ENCODE results near the gene DYNC1H1. TPM values are rescaled to one million over a fixed set of nuclear protein-coding genes. Genes with fewer than 3 reads are reported as not detected.
A peak's percentile ranks its signal among the peaks of the same experiment; 100 is the strongest.
"Not testable (repeated sequence)": the region's sequence is repeated elsewhere in the genome, so short reads cannot be mapped to it uniquely, and the experiment has no call there.

The DYNC1H1 gene
- total RNA-seq, 1 experiment from 2014 or later: 279 TPM

DNA sequence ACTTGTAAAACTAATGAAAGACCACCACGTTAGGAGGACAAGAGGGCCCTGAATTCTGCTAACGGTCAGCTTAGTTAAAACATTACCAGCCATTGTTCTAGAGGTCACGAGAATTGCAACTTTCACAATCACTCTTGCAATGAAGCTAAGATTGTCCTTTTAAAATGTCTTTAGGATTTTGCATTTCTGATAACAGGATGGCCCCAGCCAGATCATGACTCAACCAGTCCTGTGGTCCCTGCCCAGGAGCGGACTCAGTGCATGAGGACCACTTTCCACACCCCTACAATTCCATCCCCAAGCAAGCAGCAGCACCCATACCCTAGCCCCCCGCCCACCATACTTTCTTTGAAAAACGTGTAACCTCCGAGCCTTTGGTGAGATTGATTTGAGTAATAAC lies 93.8 kb downstream of the DYNC1H1 start:
- H3K4me3 ChIP-seq: no peak overlapping the region
- peaks cover 9% of the 10 kb centered on the region for H3K4me1 ChIP-seq
- peaks cover 5% of the 10 kb centered on the region for H3K36me3 ChIP-seq
- H3K27me3 ChIP-seq: no peaks in the 10 kb centered on the region
- no peaks in the 10 kb centered on the region for H3K9me3 ChIP-seq (replicated peaks)
- H3K27ac ChIP-seq: no peak overlapping the region
- no peak for DNase-seq

DNA sequence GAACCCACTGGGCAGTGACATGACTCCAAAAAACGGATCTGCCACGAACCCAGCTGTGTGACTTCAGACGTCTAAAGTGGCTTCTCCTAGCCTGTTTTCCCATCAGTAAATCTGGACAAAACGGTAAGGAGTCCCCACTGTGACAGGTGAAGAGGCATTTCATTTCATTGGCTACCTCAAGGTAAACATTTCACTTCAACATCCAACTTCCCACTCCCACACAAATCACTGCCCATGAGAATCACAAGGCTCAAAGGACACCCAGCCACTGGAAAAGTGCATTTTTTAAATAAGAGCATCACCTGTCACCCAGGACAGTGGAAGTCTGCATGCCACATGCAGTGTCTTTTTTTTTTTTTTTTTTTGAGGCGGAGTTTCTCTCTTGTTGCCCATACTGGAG lies 94.6 kb downstream of the DYNC1H1 start:
- Histone ChIP-seq H3K27me3 (no peaks in the 10 kb centered on the region), H3K9me3 (replicated peaks) (no peaks in the 10 kb centered on the region), H3K4me3 (no peak overlapping the region), H3K27ac (no peak overlapping the region), H3K36me3 (peaks cover 3% of the 10 kb centered on the region), H3K4me1 (peaks cover 15% of the 10 kb centered on the region)
- no peak for DNase-seq

DNA sequence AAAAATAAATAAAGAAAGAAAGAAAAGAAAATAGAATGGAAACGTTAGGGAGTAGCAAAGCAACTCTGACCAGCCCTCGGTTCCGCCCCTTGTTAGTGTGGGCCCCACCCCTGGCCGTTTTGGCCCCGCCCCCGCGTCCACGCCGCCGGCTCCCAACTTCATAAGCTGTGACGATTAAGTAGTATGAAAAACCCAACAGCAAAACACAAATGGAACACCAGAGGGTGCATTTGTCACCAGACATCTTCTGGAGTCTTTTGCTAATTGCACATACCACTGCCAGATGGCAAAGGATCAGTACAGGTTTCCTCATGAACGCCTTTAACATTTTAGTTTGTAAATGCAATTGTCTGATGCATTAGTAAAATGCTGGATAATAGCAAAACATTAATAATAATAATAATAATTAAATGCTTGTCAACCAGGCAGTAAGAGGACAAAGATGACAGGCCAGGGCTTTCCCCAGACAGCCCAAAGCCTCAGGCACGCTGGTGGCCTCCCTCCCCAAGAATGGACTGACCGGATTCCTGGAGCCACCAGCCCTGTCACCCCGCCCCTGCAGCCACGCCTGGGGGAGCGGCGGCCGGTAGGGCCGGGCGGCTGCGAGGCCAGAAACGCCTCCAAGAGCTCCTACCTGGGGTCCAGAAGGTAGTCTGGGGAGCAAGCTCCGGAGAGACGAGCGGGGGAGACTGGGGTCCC lies 98.9 kb downstream of the DYNC1H1 start:
- no peak overlapping the region for H3K4me3 ChIP-seq

DNA sequence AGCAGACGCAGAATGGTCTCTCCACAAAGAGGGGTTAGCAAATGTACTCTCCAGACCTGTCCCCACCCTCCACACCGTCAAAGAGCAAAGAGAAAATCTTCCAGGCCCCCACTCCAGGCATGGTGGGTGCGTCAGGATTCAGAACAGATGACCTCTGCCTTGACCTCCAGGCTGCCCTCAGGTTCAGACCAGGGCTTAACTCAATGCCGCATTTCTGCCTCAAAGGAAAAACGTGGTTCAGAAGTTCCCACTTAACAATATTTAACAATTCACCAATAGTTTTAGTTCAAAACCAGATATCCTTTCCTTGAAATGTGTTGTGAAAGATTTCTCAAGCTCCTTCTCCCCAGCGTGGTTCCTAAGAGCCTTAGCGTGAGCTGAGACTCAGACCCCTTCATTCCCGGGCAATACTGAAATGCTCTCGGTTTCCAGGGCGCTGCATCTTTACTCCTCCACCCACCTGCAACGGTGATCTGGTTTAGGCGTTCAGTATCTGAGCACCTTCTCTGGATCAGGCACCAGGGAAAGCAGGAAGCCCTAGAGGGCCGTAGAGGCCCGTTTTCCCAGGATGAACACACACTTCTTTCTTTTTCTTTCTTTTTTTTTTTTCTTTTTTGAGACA lies 99.5 kb downstream of the DYNC1H1 start:
- Histone ChIP-seq H3K4me3 (no peak overlapping the region), H3K4me1 (peaks cover 15% of the 10 kb centered on the region), H3K27me3 (no peaks in the 10 kb centered on the region), H3K9me3 (replicated peaks) (no peaks in the 10 kb centered on the region), H3K36me3 (no peaks in the 10 kb centered on the region), H3K27ac (no peak overlapping the region)
- no peak for DNase-seq

More for the DNA sequence above, 98.9 kb downstream of the DYNC1H1 start:
- peaks cover 15% of the 10 kb centered on the region for H3K4me1 ChIP-seq
- H3K9me3 ChIP-seq (replicated peaks): no peaks in the 10 kb centered on the region
- peak; percentile 86 to 88 for DNase-seq
- no peaks in the 10 kb centered on the region for H3K36me3 ChIP-seq
- H3K27ac ChIP-seq: no peak overlapping the region
- no peaks in the 10 kb centered on the region for H3K27me3 ChIP-seq

DNA sequence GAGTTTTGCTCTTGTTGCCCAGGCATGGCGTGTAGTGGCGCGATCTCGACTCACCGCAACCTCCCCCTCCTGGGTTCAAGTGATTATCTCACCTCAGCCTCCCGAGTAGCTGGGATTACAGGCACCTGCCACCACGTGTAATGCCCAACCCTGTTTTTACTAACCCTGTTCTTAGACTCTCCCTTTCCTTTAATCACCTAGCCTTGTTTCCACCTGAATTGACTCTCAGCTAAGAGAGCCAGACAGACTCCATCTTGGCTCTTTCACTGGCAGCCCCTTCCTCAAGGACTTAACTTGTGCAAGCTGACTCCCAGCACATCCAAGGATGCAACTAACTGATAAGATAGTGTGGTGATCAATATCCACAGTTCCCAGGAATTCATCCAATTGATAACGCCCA lies 100.2 kb downstream of the DYNC1H1 start:
- H3K36me3 ChIP-seq; H3K27ac ChIP-seq; H3K4me3 ChIP-seq; DNase-seq; H3K9me3 ChIP-seq (replicated peaks); H3K27me3 ChIP-seq: not testable (repeated sequence)
- H3K4me1 ChIP-seq: peaks cover 13% of the 10 kb centered on the region

DNA sequence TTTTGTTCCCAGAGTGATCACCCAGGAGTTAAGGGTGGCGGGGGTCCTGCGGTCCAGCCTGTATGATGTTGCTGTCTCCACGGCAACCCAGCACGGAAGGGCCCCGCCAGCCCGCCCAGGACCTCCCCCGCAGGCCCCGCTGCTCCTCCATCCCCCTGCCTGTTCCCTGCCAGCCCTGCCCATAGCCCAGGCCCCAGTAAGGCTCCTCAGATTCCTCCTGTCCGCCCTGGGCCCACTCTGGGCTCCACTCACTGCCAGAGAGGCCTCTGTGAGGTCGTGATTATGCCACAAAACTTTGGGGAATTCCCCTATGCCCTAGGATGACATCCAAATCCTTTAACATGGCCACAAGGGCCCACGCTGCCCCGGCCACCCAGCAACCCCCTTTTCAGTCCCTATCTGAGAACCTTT lies 101.7 kb downstream of the DYNC1H1 start:
- Histone ChIP-seq H3K36me3 (no peaks in the 10 kb centered on the region), H3K4me3 (no peak overlapping the region), H3K9me3 (replicated peaks) (no peaks in the 10 kb centered on the region; the same call in 1 of the 2 replicates), H3K27ac (no peak overlapping the region), H3K4me1 (peaks cover 8% of the 10 kb centered on the region), H3K27me3 (no peaks in the 10 kb centered on the region)
- DNase-seq: no peak

DNA sequence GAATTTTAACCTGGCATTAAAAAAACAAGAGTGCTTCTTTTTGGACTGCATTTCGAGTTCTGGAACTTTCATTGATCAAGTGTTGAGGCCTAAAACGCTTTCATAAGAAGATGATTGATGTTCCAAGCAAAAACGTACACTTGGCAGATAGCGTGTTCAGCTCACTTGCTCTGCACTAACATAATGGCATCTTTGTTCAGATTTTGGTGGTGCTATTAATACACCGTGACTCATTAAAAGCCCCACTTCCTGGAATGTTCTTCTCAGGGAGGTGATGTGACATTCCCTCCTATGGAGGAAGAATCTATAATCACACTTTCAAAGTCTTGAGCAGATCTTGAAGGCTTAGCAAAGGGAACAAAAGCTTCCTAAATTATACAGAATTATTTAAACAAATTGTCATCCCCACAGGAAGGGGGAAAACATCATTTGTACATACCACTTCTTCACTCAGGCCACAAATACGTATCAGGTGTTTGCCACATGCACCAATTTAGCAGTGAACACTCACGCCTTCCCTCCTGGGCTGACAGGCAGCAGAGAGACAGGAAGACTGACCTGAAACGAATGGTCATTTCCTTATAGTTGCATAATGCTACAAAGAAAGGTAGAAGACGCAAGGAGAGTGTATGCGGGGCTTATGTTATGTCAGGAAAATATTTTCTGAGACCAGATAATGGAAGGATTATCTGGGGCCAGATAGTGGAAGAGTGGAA lies 107.1 kb downstream of the DYNC1H1 start:
- Histone ChIP-seq H3K36me3 (peaks cover 4% of the 10 kb centered on the region; the same call in 1 of the 2 replicates), H3K4me1 (peaks cover 17% of the 10 kb centered on the region), H3K27me3 (no peaks in the 10 kb centered on the region), H3K9me3 (replicated peaks) (no peaks in the 10 kb centered on the region; the same call in 1 of the 2 replicates), H3K4me3 (no peak overlapping the region), H3K27ac (peak overlapping the region; percentile 85)
- peak; percentile 68 to 92 for DNase-seq

DNA sequence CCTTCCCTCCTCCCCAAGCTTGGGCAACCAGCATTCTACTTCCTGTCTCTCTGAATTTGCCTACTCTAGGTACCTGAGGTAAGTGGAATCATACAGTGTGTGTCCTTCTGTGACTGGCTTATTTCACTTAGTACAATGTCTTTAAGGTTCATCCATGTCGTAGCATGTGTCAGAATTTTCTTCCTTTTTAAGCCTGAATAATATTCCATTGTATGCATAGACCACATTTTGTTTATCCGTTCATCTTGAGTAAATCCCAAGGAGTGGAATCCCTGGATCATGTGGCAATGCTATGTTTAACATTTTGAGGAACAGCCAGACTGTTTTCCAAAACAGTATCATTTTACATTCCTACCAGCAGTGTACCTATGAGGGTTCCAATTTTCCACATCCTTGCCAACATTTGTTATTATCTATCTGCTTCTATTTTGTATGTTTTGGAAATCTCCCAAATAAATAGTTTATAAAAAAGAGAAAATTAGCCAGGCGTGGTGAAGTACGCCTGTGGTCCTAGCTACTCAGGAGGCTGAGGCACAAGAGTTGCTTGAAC lies 110.1 kb downstream of the DYNC1H1 start:
- Histone ChIP-seq H3K27ac (no peak overlapping the region), H3K36me3 (peaks cover 18% of the 10 kb centered on the region), H3K4me1 (peaks cover 17% of the 10 kb centered on the region), H3K4me3 (no peak overlapping the region), H3K27me3 (no peaks in the 10 kb centered on the region), H3K9me3 (replicated peaks) (no peaks in the 10 kb centered on the region; the same call in 1 of the 2 replicates)
- no peak for DNase-seq

DNA sequence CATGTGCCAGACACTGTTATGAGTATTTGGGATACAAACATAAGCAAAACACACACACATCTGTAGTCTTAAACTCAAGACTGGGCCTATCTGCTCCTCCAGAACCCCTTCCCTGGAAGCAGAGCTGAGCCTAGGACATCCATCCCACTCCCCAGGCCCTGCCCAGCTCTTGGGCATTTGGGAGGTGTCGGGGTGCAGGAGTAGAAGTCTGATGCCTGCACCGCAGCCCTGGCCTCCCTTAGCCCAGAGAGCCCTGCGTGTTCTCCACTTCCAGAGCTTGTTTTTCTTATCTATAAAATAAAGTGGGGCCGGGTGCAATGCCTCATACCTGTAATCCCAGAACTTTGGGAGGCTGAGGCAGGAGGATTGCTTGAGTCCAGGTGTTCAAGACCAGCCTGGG lies 110.8 kb downstream of the DYNC1H1 start:
- Histone ChIP-seq H3K36me3 (peaks cover 25% of the 10 kb centered on the region), H3K4me3 (no peak overlapping the region), H3K9me3 (replicated peaks) (no peaks in the 10 kb centered on the region; the same call in 1 of the 2 replicates), H3K4me1 (peaks cover 17% of the 10 kb centered on the region), H3K27me3 (no peaks in the 10 kb centered on the region), H3K27ac (no peak overlapping the region)
- no peak for DNase-seq

DNA sequence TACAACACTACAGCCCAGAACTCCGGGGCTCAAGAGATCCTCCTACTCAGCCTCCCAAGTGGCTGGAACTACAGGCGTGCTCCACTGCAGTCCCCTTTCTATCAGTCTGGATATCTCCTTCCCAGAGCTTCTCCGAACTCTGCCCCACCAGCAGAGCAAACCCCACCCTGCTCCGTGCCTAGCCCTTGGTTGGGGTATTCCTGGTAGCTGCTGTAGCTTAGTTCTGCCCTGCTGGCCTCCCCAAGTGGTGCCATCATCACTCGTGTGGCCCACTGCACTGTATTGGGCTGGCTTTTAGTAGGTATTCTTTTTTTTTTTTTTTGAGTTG lies 113.0 kb downstream of the DYNC1H1 start:
- H3K27me3 ChIP-seq: no peaks in the 10 kb centered on the region
- H3K4me1 ChIP-seq: peaks cover 1% of the 10 kb centered on the region; the same call in 1 of the 2 replicates
- no peak overlapping the region for H3K4me3 ChIP-seq
- no peaks in the 10 kb centered on the region; the same call in 1 of the 2 replicates for H3K9me3 ChIP-seq (replicated peaks)
- no peak for DNase-seq
- H3K36me3 ChIP-seq: peaks cover 46% of the 10 kb centered on the region
- no peak overlapping the region for H3K27ac ChIP-seq

DNA sequence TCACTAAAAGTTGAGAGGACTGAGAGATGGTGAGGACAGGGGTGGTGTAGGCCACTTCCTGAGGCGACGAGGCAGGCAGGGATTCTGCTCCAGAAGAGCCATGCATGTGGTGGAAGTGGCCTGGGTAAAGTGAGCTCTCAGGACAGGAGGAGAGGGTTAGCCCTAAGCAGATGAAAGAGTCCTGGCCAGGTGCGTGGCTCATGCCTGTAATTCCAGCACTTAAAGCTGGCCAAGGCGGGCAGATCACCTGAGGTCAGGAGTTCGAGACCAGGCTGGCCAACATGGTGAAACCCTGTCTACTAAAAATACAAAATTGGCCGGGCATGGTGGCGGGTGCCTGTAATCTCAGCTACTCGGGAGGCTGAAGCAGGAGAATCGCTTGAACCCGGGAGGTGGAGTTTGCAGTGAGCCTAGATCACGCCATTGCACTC lies 114.0 kb downstream of the DYNC1H1 start:
- H3K9me3 ChIP-seq (replicated peaks); H3K27ac ChIP-seq; DNase-seq; H3K4me3 ChIP-seq; H3K4me1 ChIP-seq; H3K27me3 ChIP-seq: not testable (repeated sequence)
- H3K36me3 ChIP-seq: peaks cover 56% of the 10 kb centered on the region

DNA sequence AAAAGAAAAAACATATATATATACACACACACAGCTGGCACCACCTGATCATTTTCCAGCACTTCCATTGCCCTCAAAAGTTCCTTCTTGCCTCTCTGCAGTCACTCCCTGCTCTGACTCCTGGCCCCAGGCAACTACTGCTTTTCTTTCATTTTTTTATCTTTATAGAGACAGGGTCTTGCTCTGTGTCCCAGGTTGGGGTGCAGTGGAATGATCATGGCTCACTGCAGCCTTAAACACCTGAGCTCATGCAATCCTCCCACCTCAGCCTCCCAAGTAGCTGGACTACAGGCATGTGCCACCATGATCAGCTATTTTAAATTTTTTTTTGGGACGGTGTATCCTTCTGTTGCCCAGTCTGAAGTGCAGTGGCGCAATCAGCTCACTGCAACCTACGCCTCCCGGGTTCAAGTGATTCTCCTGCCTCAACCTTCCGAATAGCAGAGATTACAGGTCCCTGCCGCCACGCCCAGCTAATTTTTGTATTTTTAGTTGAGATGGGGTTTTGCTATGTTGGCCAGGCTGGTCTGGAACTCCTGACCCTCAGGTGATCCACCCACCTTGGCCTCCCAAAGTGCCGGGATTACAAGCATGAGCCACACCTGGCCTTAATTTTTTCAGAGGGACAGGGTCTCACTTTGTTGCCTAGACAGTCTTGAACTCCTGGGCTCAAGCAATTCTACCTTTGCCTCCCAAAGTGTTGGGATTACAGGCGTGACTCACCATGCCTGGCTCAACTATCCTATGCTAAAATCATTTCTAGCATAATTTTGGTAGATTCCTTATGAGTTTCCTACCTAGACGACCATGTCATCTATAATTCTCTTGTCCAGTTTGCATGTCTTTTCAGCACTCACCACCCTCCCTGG lies 114.7 kb downstream of the DYNC1H1 start:
- peaks cover 63% of the 10 kb centered on the region for H3K36me3 ChIP-seq
- DNase-seq: no peak
- no peak overlapping the region for H3K27ac ChIP-seq
- no peak overlapping the region for H3K4me3 ChIP-seq
- H3K4me1 ChIP-seq: peaks cover 7% of the 10 kb centered on the region
- H3K27me3 ChIP-seq: no peaks in the 10 kb centered on the region
- H3K9me3 ChIP-seq (replicated peaks): no peaks in the 10 kb centered on the region; the same call in 1 of the 2 replicates

DNA sequence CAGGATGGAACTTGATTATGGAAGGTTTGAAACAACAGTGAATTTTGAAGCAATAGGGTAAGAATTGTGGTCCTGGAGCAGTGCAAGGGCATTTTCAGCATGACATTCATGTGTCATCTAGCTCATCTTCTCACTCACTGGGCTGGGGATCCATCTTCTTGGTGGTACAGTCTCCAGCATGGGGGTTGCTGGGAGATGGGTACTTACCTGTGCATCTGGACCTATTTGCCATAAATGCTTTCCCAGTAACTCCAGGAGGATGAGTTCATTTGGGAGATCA lies 115.3 kb downstream of the DYNC1H1 start:
- peaks cover 13% of the 10 kb centered on the region for H3K4me1 ChIP-seq
- H3K27ac ChIP-seq: no peak overlapping the region
- DNase-seq: no peak
- no peak overlapping the region for H3K4me3 ChIP-seq
- H3K27me3 ChIP-seq: no peaks in the 10 kb centered on the region
- peaks cover 66% of the 10 kb centered on the region for H3K36me3 ChIP-seq
- H3K9me3 ChIP-seq (replicated peaks): no peaks in the 10 kb centered on the region; the same call in 1 of the 2 replicates
